ENCODE data around the gene MAD2L1BP.
A peak's percentile ranks its signal among the peaks of the same experiment; 100 is the strongest.
"Not testable (repeated sequence)": the region's sequence is repeated elsewhere in the genome, so short reads cannot be mapped to it uniquely, and the experiment has no call there.

The MAD2L1BP gene

DNA sequence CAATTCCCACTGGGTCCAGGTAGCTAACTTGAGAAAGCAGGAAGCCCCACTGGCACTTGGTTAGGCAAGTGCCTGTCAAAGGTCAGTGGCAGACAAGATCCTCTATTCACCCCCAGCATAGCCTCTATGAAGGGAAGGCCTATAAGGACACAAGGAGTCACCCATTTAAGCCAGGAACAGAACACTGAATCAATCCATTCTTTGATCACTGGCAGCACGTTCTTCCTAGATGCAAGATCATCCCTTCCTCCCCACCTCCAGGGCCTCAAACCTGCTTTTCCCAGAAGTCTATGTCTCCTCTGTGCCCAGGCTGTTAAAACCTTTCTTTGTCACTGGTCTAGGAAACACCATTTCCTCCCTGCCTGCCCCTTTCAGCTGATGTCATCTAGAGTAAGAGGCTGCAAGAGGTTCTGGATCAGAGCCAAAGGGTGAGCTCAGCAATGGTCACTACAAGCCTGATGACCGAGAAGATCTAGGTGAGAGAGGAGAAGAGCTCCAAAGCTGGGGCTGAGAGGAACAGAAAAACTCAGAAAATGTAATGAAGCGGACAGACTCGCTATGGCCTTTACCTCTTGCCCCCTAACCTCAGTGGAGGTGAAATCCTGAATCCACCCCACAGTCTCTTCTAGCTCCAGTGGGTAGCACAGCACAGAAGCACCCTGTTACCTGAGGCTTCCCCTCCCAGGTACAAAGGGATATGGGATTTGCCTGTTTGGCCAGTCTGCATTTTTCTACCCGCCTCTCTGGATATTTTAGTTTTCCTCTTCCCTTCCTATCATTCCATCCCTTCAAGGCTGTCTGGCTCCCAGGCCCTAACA lies 8.4 kb upstream of the MAD2L1BP start:
- peak; percentile 94 for DNase-seq (ENCODE audit: low spot score)

DNA sequence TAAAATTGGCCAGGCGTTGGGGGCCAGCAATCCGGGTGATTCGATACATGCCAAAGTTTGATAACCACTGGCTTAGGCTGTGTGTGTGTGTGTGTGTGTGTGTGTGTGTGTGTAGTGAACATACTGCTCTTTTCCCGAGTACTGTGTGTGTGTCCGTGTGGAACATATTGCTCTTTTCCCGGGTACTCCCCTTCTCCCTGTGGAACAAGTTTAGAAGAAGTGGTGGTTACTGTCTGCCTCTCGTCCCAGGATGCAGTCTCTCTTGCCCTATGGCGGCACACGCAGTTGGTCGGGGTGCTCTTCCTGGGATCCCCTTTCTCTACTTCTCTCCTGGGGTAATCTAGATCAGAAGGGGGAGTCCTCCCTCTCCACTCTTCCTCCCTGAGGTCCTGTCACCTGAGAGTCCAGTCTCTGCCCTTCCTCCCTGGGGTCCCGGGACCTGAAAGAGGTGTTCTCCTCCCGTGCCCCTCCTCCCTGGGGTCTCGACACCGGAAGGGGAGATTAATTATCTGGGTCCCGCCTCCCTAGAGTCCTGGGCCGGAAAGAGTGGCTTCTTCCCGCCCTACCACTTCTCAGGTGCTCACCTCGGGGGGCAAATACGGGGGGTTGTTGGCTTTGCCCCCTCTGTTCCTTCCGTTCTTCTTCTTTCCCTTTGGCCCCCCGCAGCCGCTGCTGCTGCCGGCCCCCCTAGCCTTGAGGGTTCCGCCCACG lies 7.1 kb upstream of the MAD2L1BP start:
- peak; percentile 70 for DNase-seq (ENCODE audit: low spot score)

DNA sequence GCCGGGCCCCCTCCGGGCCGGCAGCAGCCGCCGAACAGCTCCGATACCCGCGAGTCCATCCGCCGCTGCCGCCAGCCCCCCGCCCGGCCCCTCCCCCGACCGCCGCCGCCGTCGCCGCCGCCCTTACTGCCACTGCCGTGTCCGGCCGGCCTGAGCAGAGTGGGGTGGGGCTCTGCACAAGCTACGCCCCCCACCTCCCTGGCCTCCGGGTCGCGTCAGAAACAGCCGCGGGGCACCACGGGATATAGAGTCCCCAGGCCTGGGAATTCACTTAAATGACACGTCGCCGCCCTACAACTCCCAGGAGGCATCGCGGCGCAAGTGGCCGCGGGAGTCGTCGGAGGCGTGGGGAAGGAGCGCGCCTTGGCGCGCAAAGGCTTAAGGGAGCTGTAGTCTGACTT lies 6.5 kb upstream of the MAD2L1BP start, which contains the start of gene GTPBP2:
GTPBP2 (minus strand) TSS at position 161 of the 401 bp plus-strand sequence; CDS start at position 59, 102 bp downstream.
- DNase-seq (ENCODE audit: low spot score): peak; percentile 97

DNA sequence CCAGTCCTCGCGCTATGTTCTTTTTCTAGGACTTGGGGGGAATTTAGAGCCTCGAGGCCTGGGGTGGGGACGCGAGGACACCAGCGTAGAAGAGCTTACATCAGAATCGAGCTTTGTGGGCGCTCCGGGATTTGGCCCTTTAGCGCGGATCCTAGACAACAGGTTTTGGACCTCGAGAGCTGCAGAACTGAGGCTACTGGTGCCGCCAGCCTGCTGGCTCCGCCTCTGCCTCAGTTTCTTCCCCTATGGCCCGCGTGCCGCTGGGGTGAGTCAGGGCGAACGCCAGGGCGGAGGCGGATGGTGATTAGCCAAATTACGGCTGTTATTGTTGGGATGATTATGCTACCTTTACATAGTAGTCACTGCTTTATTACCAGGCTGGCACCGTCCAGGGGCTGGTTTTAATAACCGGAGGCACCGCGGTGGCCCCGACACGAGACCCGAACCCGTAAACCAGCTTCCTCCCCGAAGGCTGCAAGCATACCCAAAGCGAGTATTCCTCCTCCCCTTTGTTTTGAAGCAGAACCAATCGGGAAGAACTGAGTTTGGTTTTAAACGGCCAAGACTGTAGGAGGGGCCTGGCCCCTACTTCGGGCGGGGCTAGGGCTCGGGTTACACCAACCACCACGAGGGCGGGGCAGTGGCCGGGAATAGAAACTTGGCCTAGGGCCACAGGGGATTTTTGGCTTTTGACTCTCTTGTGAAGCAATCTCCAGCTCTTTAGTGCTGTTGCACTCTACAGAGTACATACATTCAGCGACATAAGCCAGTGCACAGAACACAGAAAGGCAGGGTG lies 5.9 kb upstream of the MAD2L1BP start:
- DNase-seq (ENCODE audit: low spot score): peak; percentile 98

DNA sequence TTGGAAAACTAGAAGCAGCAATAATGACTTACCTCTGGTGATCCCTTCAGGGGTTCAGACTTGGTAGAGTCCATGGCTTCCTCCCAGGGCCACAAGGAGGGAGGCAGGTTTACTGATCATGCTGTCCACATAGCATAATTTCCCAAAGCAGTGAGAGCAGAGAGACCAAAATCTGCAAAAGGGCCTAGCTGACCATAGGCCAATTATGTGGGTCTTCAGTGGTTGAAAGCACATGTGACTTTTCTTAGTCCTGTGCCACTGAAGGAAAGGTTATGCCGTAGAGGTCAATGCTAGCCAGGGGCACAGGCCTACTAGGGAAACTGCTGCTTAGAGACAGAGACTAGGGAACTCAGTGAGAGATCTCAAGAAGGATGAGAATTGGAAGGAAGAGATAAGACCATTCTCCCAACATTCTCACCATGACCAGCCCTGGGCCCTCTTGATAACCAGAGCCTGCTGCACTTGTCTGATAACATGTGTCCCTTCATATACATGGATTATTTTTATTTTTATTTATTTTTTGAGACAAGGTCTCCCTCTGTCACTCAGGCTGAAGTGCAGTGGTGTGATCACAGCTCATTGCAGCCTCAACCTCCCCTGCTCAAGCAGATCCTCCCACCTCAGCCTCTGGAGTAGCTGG lies 4.5 kb upstream of the MAD2L1BP start:
- peak; percentile 90 for DNase-seq (ENCODE audit: low spot score)

DNA sequence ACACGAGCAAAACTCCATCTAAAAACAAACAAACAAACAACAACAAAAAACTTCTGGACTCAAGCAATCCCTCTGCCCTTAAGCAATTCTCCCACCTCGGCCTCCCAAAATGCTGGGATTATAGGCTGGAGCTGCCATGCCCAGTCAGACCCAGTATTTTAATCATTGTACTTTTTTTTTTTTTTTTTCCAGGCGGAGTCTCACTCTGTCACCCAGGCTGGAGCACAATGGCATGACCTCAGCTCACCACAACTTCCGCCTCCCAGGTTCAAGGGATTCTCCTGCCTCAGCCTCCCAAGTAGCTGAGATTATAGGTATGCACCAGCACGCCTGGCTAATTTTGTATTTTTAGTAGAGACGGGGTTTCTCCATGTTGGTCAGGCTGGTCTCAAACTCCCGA lies 2.6 kb upstream of the MAD2L1BP start:
- DNase-seq (ENCODE audit: low spot score): not testable (repeated sequence)

DNA sequence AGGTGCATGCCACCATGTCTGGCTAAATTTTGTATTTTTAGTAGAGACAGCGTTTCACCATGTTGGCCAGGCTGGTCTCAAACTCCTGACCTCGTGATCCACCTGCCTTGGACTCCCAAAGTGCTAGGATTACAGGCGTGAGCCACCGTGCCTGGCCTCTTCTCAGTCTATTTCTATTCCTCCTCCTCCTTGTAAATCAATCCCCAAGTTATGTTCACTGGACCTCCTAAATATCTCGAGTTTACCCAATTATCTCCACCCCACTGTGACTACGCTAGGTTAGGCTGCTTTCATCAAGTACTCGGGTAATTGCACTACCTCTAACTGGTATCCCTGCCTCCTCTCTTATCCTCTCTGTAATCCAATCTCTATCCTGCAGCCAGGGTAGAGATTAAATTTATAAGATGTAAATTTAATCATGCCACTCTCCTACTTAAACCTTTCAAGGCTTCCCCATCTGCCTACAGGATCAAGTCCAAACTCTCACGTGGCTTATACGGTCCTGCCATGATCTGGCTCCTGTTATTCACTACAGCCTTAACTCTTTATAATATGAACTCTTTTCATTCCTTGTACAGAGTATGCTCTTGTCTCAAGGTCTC lies 837 bp upstream of the MAD2L1BP start:
- no peak for DNase-seq (ENCODE audit: low spot score)

DNA sequence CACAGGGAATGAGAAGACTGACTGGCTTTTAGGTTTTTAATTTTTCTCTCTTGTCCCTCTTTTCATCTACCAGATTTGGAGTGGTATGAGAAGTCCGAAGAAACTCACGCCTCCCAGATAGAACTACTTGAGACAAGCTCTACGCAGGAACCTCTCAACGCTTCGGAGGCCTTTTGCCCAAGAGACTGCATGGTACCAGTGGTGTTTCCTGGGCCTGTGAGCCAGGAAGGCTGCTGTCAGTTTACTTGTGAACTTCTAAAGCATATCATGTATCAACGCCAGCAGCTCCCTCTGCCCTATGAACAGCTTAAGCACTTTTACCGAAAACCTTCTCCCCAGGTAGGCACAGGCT lies 644 bp downstream of the MAD2L1BP start:
- no peak for DNase-seq (ENCODE audit: low spot score)

DNA sequence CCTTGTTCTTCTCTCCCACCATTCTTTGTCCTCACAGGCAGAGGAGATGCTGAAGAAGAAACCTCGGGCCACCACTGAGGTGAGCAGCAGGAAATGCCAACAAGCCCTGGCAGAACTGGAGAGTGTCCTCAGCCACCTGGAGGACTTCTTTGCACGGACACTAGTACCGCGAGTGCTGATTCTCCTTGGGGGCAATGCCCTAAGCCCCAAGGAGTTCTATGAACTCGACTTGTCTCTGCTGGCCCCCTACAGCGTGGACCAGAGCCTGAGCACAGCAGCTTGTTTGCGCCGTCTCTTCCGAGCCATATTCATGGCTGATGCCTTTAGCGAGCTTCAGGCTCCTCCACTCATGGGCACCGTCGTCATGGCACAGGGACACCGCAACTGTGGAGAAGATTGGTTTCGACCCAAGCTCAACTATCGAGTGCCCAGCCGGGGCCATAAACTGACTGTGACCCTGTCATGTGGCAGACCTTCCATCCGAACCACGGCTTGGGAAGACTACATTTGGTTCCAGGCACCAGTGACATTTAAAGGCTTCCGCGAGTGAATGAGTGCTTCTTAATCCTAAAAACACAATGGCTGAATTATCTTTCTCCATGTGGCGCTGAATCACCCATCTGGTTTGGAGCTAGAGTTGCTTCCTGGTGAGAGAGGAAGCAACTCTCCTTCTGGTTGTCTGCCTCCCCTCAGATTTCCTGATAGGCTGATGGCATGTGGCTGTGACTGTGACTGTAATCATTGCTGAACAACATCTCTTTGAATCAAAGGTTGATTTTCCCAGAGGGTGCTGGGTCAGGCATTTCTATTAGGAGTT lies 4.6 kb downstream of the MAD2L1BP start:
- no peak for DNase-seq (ENCODE audit: low spot score)

DNA sequence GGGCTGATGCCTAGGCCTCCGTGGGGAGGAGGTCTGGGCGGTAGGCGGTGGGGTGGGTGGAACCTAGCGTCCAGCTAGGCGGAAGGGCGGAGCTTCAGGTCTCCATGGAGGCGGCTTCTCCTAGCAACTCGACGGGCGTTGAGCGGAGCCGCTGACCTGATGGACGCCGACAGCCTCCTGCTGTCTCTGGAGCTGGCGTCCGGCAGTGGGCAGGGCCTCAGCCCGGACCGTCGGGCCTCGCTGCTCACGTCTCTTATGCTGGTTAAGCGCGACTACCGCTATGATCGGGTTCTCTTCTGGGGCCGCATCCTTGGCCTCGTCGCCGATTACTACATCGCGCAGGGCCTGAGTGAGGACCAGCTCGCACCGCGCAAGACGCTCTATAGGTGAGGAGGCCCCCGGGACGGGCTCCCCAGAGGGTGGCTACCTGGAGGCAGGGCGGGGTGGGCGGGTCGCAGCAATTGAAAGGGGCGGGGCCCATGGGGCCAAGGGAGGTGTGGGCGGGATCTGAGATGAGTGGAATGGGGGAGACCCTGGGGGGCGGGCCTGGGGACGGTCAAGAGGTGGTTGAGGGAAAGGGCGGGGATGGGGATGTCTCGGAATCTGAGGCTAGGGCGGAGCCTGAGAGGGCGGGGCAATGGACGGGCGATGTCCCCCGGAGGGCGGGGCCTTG lies 9.4 kb downstream of the MAD2L1BP start, which contains the start of gene RSPH9:
RSPH9 (plus strand) TSS at position 97 of the 673 bp plus-strand sequence; CDS start at position 160, 63 bp downstream.
- DNase-seq (ENCODE audit: low spot score): peak; percentile 86

DNA sequence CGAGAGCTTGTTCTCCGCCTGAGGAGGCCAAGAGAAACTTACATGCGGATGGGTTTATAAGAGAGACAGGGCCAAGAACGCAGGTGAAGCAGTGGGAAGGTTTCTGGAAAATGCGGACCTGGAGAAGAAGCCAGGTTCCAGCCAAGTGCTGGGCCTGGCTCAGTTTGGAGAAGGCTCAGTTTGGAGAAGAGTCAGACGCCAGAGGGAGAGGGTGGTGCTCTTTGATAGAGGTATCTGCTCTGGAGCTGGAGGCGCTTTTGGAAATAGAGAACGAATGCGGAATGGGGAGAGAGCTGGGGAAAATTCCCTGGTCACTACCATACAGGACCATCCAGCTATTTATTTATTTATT lies 9.9 kb downstream of the MAD2L1BP start:
- no peak for DNase-seq (ENCODE audit: low spot score)

DNA sequence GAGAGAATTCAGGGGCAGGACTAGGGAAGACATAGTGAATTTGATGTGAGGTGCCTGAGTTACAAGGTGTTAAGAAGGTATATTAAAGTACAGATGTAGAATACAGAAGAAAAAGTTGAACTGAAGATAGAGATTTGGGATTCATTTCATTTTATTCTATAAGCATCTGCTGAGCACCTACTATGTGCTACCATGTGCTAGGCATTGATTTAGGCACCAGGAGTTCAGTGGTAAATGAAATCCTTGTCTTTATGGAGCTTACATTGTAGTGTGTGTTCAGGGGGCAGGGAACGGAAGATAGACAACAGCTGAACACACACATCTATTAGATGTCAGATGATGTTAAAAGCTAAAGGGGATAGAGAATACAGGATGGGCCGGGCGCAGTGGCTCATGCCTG lies 12.0 kb downstream of the MAD2L1BP start:
- DNase-seq (ENCODE audit: low spot score): no peak

DNA sequence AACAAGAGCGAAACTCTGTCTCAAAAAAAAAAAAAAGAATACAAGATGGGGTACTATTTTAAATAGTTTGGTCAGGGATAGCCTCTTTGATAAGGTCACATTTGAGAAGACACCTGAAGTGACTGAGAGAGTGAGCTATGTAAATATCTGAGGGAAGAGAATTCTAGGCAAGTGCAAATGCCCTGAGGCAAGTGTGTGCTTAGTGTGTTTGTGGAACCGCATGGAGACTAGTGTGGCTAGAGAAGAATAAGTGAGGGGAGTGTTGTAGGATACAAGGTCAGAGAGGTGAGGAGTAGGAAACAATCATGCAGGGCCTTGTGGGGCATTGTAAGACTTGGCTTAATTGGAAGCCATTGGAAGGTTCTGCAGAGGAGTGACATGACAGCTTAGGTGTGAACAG lies 12.6 kb downstream of the MAD2L1BP start:
- no peak for DNase-seq (ENCODE audit: low spot score)

DNA sequence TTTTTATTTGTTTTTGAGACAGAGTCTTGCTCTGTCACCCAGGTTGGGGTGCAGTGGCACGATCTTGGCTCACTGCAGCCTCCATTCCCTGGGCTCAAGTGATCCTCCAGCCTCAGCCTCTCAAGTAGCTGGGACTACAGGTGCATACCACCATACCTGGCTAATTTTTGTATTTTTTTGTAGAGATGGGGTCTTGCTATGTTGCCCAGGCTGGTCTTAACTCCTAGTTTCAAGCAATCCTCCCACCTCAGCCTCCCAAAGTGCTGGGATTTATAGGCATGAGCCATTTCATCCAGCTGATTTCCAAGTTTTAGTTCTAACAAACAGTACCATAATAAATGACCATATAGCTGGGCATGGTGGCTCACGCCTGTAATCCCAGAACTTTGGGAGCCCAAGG lies 17.2 kb downstream of the MAD2L1BP start:
- DNase-seq (ENCODE audit: low spot score): not testable (repeated sequence)

DNA sequence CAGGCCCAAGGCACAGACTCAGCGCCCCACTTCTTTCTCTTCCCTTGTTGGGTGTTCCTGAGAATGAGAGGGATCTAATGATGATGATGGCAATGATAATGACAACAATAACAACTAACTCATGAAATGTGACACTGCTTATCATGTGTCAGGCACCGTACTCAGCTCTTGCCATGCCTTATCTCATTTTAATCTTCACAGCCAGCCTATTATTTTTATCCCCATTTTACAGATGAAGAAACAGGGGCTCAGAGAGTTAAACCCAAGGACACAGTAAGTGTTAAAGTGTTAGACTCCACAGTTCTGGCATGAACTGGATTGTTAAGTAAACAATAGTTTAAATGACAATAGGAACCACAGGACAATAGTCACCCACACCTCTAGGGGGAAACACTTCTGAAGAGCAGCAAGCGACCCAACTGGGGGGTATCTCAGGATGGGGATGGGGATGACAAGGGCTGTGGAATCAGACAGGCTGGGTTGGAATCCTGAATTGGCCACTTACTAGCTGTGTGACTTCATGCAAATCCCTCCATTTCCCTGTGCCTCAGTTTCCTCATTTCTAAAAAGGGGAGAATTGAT lies 21.7 kb downstream of the MAD2L1BP start:
- DNase-seq (ENCODE audit: low spot score): no peak

DNA sequence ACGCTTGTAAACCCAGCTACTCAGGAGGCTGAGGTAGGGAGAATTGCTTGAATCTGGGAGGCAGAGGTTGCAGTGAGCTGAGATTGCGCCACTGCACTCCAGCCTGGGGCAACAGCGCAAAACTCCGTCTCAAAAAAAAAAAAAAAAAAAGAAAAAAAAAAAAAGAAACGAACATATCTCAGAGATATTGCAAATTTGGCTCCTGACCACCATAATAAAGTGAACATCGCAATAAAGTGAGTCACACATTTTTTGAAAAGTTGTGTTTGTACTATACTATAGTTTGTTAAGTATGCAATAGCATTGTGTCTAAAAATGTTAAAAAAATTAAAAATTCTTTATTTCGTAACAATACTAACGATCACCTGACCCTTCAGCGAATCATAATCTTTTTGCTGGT lies 22.5 kb downstream of the MAD2L1BP start:
- no peak for DNase-seq (ENCODE audit: low spot score)

DNA sequence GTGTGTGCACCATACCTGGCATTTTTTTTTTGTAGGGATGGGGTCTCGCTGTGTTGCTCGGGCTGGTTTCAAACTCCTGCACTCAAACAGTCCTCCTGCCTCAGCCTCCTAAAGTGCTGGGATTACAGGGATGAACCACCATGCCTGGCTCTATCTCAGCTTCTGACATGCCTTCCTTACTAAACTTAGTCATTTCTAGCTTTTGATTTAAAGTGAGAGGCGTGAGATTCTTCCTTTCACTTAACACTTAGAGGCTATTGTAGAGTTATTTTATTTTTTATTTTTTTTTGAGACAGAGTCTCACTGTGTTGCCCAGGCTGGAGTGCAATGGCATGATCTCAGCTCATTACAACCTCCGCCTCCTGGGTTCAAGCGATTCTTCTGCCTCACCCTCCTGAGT lies 27.3 kb downstream of the MAD2L1BP start:
- DNase-seq (ENCODE audit: low spot score): not testable (repeated sequence)

DNA sequence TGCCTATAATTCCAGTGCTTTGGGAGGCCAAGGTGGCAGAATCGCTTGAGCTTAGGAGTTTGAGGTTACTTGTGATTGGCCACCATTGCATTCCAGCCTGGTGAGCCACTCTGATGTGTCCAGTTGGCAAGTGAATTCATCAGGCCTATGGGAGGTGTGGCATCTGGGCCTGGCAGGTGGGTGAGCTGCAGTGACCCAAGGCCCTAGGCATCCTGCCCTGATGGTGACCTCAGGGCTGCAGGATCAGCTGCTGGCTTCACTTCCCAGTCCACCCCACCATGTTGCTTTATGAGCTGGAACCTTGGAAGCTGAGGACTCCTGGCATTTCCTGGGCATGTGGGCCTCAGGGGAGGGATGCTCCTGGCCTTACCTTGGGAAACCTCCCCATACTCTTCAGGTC lies 29.7 kb downstream of the MAD2L1BP start:
- no peak for DNase-seq (ENCODE audit: low spot score)

DNA sequence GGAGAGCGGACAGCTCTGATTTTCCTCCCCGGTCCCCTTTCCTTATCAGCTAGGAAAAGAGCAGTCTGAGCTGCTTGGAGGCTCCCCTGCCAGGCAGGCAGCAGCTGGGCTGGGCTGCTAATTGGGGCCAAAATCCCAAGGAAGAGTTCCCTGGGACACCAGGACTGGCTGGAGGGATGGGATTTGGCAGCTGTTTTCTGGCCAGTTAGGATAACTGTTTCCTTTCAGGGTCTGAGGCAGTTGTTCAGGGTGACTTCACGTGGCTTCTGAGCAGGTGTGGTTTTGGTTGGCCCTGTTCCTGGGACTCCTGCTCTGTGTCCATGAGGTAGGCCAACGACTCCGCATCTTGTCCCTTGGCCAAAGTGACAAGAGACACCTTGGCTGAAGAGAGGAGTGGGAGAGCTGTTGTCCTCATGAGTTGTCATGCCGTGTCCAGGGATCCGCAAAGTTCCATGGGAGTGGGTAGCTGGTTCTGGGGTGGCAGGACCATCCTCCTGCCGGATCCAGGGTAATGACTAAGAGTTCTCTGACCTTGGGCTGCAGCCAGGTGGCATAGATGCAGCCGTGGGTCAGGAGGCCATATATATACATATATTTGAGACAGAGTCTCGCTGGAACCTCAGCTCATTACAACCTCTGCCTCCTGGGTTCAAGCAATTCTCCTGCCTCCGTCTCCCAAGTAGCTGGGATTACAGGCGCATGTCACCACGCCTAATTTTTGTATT lies 30.7 kb downstream of the MAD2L1BP start:
- no peak for DNase-seq (ENCODE audit: low spot score)
